Activated naive CD8-positive, alpha-beta T cell treated with anti-CD3 and anti-CD28 coated beads for 36 hours (primary cell): ENCODE data around the gene MRPS6. TPM values are rescaled to one million over a fixed set of nuclear protein-coding genes. Genes with fewer than 3 reads are reported as not detected.

ENCODE experiments used
- DNase-seq: peaks from one replicate; pipeline ENCODE4 v3.0.0; 2021
- H3K27ac Mint-ChIP-seq: one replicate; pipeline ENCODE4 v1.8.0; 2022; ENCODE audit warnings: mild to moderate bottlenecking, moderate library complexity, mixed read lengths
- H3K27me3 Mint-ChIP-seq: one replicate; pipeline ENCODE4 v1.8.0; 2022; ENCODE audit warnings: mild to moderate bottlenecking, mixed read lengths
- H3K36me3 Mint-ChIP-seq: one replicate; pipeline ENCODE4 v1.8.0; 2021; ENCODE audit warnings: mild to moderate bottlenecking, mixed read lengths
- H3K4me1 Mint-ChIP-seq: one replicate; pipeline ENCODE4 v1.8.0; 2021; ENCODE audit warnings: mixed read lengths
- H3K4me3 Mint-ChIP-seq: one replicate; pipeline ENCODE4 v1.8.0; 2022; ENCODE audit warnings: mild to moderate bottlenecking, moderate library complexity, mixed read lengths
- H3K9me3 Mint-ChIP-seq: one replicate; pipeline ENCODE4 v1.8.0; 2022; ENCODE audit warnings: mixed read lengths
- total RNA-seq, 2 experiments: library from RNA; stranded (reverse); gene quantifications; one replicate each; pipeline ENCODE4 v1.2.3, GENCODE V29; 2021

Gene MRPS6
- total RNA-seq, 2 experiments from 2014 or later = 107 to 116 TPM

DNA sequence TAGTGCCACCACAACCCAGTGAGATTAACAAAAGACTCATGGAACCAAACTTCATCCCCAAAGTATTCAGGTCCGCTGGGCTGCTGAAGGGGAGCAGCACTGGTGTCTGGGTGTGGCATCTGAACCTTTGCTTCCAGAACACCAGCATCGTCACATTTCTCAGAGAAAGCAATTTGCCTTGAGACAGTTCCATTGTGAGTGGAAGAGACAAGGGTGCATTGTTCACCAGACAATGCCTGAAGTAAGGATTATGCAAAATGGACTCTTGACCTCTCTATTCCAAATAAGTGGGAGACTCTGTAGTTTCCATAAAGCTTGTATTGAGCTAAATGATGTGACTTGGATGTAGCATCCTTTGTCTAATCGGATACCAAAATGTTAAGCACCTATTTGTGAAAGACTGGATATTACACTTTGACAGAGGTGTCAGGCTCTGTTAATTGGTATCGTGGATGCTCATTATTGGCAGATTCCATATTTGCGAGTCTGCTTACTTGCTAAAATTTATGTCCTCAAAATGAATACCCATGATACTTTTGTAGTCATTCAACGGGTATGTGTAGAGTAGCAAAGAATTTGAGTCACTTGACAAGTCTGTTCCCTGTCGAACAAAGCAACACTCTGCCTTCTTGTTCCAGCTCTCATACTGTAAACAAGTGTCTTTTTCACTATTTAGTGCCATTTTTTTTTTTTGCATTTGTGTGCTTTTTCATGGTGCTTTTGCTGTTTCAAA lies 75.6 kb downstream of the MRPS6 start:
- Mint-ChIP-seq H3K27ac (no peak overlapping the region), H3K9me3 (peaks cover 12% of the 10 kb centered on the region), H3K36me3 (peaks cover 54% of the 10 kb centered on the region), H3K27me3 (no peaks in the 10 kb centered on the region), H3K4me3 (no peak overlapping the region), H3K4me1 (peaks cover 12% of the 10 kb centered on the region)
- DNase-seq = no peak

DNA sequence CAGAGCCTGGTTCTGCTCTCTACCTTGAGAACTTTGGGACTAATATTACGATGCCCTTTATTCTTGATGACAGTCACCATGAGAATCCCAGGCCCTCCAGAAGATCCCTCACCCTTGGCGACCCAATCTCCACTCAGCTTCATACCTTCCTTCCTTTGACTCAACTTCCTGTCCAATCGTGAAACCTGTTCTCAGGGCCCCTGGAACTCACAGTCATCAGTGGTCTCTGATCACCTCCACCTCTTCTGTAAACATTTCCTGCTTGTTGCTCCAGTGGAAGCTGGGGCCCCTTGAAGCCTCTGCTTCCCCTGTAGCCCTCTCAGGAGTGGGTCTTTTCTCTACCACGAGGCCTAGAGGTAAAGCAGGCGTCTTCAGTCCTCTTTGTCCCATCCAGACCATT lies 79.1 kb downstream of the MRPS6 start:
- no peak for DNase-seq
- peak overlapping the region; percentile 62 for H3K27ac Mint-ChIP-seq
- H3K27me3 Mint-ChIP-seq = no peaks in the 10 kb centered on the region
- H3K4me3 Mint-ChIP-seq = no peak overlapping the region
- peaks cover 36% of the 10 kb centered on the region for H3K36me3 Mint-ChIP-seq
- H3K4me1 Mint-ChIP-seq = peaks cover 24% of the 10 kb centered on the region
- H3K9me3 Mint-ChIP-seq = peaks cover 8% of the 10 kb centered on the region

DNA sequence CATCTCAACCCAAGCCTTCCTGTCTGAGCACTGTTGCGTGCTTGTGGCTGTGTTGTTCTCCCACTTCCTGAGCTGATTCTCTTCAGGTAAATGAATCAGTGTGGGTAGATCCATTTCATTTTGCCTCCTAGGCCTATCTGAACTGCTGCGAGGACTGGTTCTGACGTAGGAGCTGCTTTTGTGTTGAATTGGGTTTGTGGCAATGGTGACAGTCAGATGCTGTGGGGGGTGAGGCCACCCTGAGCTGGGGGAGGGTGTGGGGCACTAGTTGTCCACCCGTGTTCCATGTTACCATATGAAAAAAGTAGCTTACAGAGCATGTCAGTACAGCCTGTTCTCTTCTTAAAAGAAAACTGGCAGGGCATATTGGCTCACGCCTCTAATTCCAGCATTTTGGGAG lies 81.5 kb downstream of the MRPS6 start:
- no peak overlapping the region for H3K4me3 Mint-ChIP-seq

DNA sequence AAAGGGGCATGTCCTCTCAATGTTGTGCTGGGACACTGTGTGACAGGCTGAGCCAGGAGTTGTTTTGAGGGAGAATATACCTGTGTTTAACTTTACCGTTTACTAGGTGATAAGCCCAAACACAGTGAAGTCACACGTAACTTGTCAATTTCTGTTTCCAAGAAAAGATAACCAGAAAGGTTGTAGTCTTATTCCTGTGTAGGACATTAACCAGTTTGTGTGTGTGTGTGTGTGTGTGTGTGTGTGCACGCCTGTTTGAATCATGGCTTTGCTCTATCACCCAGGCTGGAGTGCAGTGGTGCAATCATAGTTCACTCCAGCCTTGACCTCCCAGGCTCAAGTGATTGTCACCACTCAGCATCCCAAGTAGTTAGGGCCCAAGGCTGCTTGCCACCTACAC lies 83.6 kb downstream of the MRPS6 start:
- no peak for DNase-seq
- Mint-ChIP-seq H3K27me3 (no peaks in the 10 kb centered on the region), H3K36me3 (peaks cover 41% of the 10 kb centered on the region), H3K27ac (no peak overlapping the region), H3K4me1 (peaks cover 24% of the 10 kb centered on the region), H3K9me3 (peaks cover 17% of the 10 kb centered on the region), H3K4me3 (no peak overlapping the region)

More for the DNA sequence above, 81.5 kb downstream of the MRPS6 start:
- H3K4me1 Mint-ChIP-seq = peaks cover 24% of the 10 kb centered on the region
- peak; percentile 28 for DNase-seq
- H3K27me3 Mint-ChIP-seq = no peaks in the 10 kb centered on the region
- peaks cover 11% of the 10 kb centered on the region for H3K9me3 Mint-ChIP-seq
- H3K36me3 Mint-ChIP-seq = peaks cover 39% of the 10 kb centered on the region
- peak overlapping the region; percentile 85 for H3K27ac Mint-ChIP-seq

DNA sequence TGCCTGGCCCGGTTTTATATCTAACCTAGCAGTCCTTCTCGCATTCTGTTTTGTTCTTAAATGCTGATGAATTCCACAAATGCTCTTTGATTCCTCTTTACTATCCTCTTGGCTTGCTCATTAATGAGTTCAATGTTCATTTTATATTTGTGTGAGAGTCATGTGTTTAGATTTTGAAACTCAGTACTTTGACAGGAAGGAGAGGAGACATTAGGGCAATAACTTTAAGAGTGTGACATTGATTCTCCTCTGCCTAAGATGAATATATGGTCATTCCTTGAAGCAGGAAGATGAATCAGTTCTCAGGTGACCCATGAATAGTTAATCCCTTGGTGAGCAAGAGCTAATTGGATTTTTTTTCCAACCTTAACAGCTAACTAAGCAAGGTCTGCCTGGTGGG lies 84.1 kb downstream of the MRPS6 start:
- Mint-ChIP-seq H3K4me1 (peaks cover 21% of the 10 kb centered on the region), H3K27me3 (no peaks in the 10 kb centered on the region), H3K9me3 (peaks cover 17% of the 10 kb centered on the region), H3K36me3 (peaks cover 41% of the 10 kb centered on the region), H3K4me3 (no peak overlapping the region), H3K27ac (no peak overlapping the region)
- no peak for DNase-seq

DNA sequence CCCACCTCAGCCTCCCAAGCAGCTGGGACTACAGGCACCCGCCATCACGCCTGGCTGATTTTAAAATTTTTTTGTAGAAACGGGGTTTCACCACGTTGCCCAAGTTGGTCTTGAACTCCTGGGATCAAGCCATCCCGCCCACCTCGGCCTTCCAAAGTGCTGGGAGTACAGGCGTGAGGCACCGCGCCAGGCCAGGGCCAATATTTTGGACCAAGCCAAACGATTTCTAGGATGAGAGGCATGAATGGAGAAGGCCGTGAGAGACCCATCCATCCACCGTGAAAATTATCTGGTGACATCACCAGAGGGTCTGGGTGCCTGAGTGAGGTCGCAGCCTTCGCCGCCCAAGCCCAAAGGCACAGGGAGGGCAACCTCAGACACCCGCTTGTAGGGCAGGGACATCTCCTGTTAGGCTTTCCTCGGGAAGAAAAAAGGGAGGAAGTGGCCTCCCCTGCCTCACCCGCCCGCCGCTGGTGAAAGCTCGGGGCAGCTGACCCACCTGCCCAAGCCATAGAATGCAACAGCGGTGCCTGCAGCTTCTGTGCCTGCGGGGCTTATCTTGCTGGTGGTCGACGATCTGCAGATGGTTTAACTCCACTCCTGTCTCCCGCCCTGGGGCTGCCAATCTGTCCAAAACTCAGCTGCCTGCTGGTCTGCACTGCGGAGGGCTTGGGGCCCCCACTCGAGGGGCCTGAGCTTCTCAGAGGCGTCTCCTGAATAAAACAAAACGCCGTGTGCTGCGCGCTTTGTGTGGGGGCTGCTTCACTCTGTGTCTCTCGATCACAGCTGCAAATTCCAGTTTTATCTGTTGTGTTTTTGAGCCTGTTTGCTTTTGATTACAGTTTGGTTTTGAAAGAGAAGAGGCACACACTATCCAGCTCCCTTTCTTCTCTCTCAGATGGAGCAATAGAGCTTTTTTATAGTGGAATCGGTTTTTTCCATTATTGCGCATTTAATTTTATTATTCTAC lies 85.8 kb downstream of the MRPS6 start:
- no peak for DNase-seq
- H3K9me3 Mint-ChIP-seq = peaks cover 20% of the 10 kb centered on the region
- no peak overlapping the region for H3K4me3 Mint-ChIP-seq
- no peak overlapping the region for H3K27ac Mint-ChIP-seq
- no peaks in the 10 kb centered on the region for H3K27me3 Mint-ChIP-seq
- peaks cover 11% of the 10 kb centered on the region for H3K4me1 Mint-ChIP-seq
- peaks cover 36% of the 10 kb centered on the region for H3K36me3 Mint-ChIP-seq

DNA sequence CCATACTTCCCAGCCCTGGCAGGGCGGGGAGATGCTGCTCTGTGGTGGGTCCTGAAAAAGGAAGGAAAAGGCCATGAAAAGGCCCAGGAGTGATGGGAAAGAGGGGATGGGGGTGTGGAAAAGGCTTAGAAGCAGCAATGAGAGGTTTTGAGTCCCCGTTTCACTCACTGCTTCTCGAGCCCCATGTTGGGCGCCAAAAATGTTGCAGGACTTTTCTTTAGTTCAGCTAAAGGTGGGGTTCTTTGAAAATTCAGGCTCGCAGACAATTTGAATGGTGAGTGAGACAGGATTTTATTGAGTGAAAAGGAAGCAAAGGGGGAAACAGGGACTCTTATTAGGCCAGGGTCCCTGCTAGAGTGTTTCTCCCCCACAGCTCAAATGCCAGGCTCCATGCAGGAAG lies 93.1 kb downstream of the MRPS6 start:
- Mint-ChIP-seq H3K4me1 (no peaks in the 10 kb centered on the region), H3K9me3 (peaks cover 53% of the 10 kb centered on the region), H3K27me3 (no peaks in the 10 kb centered on the region), H3K36me3 (peaks cover 66% of the 10 kb centered on the region), H3K4me3 (no peak overlapping the region), H3K27ac (no peak overlapping the region)
- peak; percentile 8 for DNase-seq

DNA sequence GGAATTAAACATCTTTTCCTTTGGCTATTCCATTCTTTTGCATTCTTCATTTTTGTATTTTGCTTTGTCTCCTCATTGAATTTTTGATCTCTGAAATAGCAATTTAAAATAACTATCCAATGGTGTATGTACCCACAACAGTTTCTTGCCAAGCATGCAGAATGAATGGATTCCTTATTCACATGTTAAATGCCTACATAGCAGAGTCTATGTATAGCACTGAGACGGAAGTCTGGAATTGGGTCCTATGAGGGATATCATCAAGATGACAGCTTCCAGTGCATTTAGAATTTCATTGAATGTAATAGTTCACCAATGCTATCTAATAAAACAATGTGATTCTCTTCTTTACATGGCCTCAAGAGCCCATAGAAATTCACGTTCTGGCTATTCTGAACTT lies 97.5 kb downstream of the MRPS6 start:
- Mint-ChIP-seq H3K9me3 (peaks cover 57% of the 10 kb centered on the region), H3K27me3 (no peaks in the 10 kb centered on the region), H3K4me1 (no peaks in the 10 kb centered on the region), H3K36me3 (peaks cover 60% of the 10 kb centered on the region), H3K4me3 (no peak overlapping the region), H3K27ac (no peak overlapping the region)
- DNase-seq = no peak

DNA sequence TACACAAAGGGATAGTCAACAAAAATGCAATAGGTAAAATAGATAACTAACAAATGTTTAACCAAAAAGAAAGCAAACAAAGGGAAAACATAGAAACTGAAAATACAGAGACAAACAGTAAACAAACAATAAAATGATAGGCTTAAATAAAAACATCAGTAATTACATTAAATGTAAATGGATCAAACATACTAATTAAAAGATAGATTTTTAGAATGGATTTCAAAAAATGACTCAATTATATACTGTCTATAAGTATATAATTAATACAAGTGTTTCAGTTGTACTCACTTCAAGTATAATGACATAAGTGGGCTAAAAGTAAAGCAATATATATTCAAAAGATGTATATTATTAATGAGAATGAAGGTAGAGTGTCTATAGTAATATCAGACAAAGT lies 101.1 kb downstream of the MRPS6 start:
- peaks cover 34% of the 10 kb centered on the region for H3K36me3 Mint-ChIP-seq
- no peak overlapping the region for H3K27ac Mint-ChIP-seq
- peaks cover 37% of the 10 kb centered on the region for H3K9me3 Mint-ChIP-seq

DNA sequence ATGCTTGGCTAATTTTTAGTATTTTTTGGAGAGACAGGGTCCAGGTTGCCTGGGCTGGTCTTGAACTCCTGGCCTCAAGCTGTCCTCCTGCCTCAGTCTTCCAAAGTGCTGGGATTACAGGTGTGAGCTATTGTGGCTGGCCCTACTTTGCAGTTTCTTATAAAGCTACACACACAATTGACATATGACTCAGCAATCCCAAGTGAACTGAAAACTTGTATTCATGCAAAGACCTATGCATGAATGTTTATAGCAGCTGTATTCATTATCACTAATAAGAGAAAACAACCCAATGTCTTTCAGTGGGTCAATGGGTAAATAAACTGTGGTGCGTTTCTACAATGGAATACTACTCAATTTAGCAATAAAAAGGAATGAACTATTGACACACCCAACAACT lies 103.1 kb downstream of the MRPS6 start:
- Mint-ChIP-seq H3K27ac (no peak overlapping the region), H3K9me3 (peaks cover 30% of the 10 kb centered on the region), H3K36me3 (peaks cover 22% of the 10 kb centered on the region), H3K4me1 (peaks cover 2% of the 10 kb centered on the region), H3K27me3 (no peaks in the 10 kb centered on the region), H3K4me3 (no peak overlapping the region)
- no peak for DNase-seq

More for the DNA sequence above, 101.1 kb downstream of the MRPS6 start:
- Mint-ChIP-seq H3K4me1 (peaks cover 2% of the 10 kb centered on the region), H3K27me3 (no peaks in the 10 kb centered on the region), H3K4me3 (no peak overlapping the region)
- DNase-seq = no peak

DNA sequence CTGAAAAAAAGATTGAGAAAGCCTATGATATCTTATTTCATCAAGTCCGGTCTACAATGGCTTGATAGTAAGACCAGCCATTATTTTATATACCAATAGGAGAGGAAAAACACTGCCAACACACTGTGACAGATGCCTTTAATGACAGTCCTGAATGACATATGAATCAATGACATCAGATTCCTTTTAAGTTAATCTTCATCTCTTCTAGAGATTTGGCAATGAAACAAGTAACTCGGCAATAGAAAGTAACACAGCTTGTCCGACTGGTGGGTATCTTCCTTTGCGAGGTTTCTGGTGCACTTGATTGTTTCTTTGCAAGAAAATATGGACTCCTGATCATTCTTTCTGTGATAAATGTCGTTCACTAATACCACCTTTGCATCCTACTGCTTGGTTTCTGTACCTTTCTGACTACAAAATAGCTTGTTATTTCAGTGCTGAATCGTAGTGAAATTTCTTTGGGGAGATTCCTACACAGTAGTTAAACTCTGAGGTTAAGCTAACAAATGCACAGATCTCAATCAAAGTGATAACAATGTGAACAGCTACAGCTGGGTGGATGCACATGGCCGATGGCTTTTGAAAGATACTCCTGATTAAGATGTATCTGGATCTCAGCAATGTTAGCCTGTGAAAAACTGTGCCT lies 104.7 kb downstream of the MRPS6 start:
- Mint-ChIP-seq H3K9me3 (peaks cover 20% of the 10 kb centered on the region), H3K36me3 (peaks cover 10% of the 10 kb centered on the region), H3K4me3 (no peak overlapping the region), H3K27ac (no peak overlapping the region), H3K27me3 (no peaks in the 10 kb centered on the region), H3K4me1 (peaks cover 2% of the 10 kb centered on the region)
- DNase-seq = no peak

DNA sequence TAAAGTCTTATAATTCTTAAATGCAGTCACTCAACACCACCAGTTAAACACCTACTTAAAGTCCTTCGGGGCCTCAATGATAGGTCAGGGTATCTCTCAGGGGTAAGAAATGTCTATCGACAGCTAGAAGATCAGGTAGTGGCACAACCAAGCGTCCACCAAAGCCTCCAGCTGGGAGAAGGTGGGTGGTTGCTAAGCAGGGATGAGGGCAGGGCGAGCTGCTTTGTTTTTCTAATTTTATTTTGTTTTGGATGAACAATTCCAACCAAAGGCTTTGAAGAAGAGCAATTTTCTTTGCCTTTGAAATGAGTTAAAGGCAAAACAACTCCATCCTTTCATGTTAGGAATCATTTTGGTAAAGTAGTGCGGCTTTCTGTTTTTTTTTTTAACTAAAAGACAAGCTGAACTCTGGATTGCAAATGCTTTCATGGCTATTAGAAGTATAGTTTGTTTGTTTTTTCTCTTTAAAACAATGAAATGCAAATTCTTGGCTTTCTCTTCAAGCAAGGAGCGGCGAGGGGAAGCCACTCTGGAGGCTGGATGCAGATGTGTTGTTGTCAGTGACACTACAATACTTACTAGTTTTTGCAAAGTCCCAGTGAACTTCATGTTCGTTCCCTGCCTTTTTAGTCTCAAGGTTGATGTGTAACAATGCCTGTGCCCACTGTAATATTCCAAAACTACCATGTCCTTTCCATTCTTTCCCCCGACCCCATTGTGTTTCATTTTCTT lies 106.0 kb downstream of the MRPS6 start:
- Mint-ChIP-seq H3K27me3 (no peaks in the 10 kb centered on the region), H3K4me3 (no peak overlapping the region), H3K27ac (no peak overlapping the region), H3K4me1 (peaks cover 2% of the 10 kb centered on the region), H3K36me3 (no peaks in the 10 kb centered on the region), H3K9me3 (peaks cover 10% of the 10 kb centered on the region)
- no peak for DNase-seq

DNA sequence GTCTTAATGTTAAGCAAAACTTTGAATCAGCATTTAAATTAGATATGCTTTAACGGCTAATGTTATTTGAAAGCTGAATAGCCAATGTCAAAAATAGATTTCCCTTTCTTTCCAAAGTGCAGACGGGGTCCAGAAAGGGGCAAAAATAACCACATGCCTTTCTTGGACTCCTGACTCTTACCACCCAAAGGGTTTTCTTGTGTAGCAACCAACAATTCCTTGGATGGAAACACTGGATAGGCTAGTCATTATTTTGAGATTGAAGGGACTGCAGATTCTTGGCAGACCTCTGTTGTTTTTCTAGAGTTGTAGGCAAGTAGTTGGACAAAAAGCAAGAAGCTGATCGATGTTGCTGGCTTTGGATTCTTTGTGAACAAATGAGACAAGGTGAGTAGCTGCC lies 107.0 kb downstream of the MRPS6 start:
- DNase-seq = no peak
- H3K4me1 Mint-ChIP-seq = peaks cover 2% of the 10 kb centered on the region
- H3K27ac Mint-ChIP-seq = no peak overlapping the region
- no peaks in the 10 kb centered on the region for H3K27me3 Mint-ChIP-seq
- H3K4me3 Mint-ChIP-seq = no peak overlapping the region
- H3K9me3 Mint-ChIP-seq = peaks cover 4% of the 10 kb centered on the region
- no peaks in the 10 kb centered on the region for H3K36me3 Mint-ChIP-seq

DNA sequence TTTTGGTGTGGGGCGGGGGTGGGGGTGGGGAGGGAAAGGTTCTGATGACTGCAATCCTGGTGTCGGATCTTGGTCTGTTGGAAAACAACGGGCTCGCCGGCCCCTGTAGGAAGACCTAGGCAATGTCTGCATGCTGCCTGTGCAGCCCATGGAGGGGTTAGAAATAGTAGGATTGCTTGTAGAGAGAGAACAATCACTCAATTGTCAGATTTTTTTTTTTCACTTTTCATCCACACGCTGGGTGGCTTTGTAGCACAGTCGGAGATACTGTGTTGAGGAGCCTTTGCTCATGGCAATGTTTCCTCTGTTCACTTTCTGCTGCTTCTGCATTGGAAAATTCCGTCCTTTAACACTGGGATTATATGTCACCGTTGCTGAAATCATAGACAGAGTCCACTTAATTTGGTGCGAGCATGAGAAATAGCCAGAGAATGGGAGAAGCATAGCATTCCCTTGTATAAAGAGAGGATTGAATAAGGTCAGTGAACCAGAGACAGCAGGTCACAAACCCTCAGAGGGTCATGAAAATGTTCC lies 107.5 kb downstream of the MRPS6 start:
- Mint-ChIP-seq H3K4me1 (peaks cover 2% of the 10 kb centered on the region), H3K27me3 (no peaks in the 10 kb centered on the region), H3K36me3 (no peaks in the 10 kb centered on the region), H3K27ac (no peak overlapping the region), H3K4me3 (no peak overlapping the region), H3K9me3 (peaks cover 4% of the 10 kb centered on the region)
- no peak for DNase-seq
